H1 (cell line): ENCODE measurements around the gene BOLA2B. TPM values are rescaled to one million over a fixed set of nuclear protein-coding genes. Genes with fewer than 3 reads are reported as not detected.

Experiments used
- EP300 ChIP-seq, 2 experiments: IDR thresholded peaks; 1 replicate in 1 of 2; 2 replicates in 1 of 2; pipeline ENCODE4 v1.6.1; 2011 to 2012; ENCODE audit warnings: low read depth in 2 of 2, low read length in 2 of 2, mild to moderate bottlenecking in 2 of 2, borderline replicate concordance in 1 of 2, inconsistent platforms in 1 of 2, moderate library complexity in 1 of 2
- RFX5 ChIP-seq: IDR thresholded peaks from 2 replicates; pipeline ENCODE4 v1.6.1; 2011; ENCODE audit warnings: low read depth, low read length, improper control_type of control experiment, borderline replicate concordance
- polyA plus RNA-seq, 7 experiments: library from polyadenylated mRNA; depleted of rRNA in 3 of 7; stranded (reverse) in 5 of 7; unstranded in 2 of 7; fragments of >200 nt in 5 of 7; fragments of 200-250 nt in 2 of 7; gene quantifications; 1 replicate in 5 of 7; 2 replicates in 1 of 7; 4 replicates in 1 of 7; pipeline versions ENCODE4 v1.2.1 to v1.2.3, GENCODE V29; 2011 to 2013; ENCODE audit warnings: missing spikeins in 2 of 7, mixed read lengths in 2 of 7
- total RNA-seq: library from RNA; stranded (reverse); fragmentation: NEBNext Ultra II Directional; extraction: Animal tissue kit (Norgen Biotek cat#: 25700); gene quantifications from 2 replicates; pipeline ENCODE4 v1.2.1, GENCODE V29; 2021

Gene BOLA2B
- total and polyA plus RNA-seq, 2 of the 8 experiments (the other 6 are each of a cell fraction or from before 2014, with no cell fraction given) = 208 to 872 TPM

- TF ChIP-seq RFX5 = no peak
- TF ChIP-seq EP300 (IDR thresholded peaks at IDR 0.05; ENCODE audit: borderline replicate concordance in 1 of 2, low read depth in 2 of 2, low read length in 2 of 2) = no peak
Observed at GRCh38 chr16:30180741-30181140, 12.7 kb downstream of the BOLA2B start (continued).
